HG02642 (cell line): ENCODE data around the gene DNAH6.
"Not testable (repeated sequence)": the region's sequence is repeated elsewhere in the genome, so short reads cannot be mapped to it uniquely, and the experiment has no call there.

Source experiments
- ATAC-seq: cut with Tn5 transposase; IDR thresholded peaks from one replicate; pipeline ENCODE4 v1.9.1; 2021; ENCODE audit warnings: mild to moderate bottlenecking; ENCODE audit not compliant: unreplicated experiment, poor library complexity

Gene DNAH6

DNA sequence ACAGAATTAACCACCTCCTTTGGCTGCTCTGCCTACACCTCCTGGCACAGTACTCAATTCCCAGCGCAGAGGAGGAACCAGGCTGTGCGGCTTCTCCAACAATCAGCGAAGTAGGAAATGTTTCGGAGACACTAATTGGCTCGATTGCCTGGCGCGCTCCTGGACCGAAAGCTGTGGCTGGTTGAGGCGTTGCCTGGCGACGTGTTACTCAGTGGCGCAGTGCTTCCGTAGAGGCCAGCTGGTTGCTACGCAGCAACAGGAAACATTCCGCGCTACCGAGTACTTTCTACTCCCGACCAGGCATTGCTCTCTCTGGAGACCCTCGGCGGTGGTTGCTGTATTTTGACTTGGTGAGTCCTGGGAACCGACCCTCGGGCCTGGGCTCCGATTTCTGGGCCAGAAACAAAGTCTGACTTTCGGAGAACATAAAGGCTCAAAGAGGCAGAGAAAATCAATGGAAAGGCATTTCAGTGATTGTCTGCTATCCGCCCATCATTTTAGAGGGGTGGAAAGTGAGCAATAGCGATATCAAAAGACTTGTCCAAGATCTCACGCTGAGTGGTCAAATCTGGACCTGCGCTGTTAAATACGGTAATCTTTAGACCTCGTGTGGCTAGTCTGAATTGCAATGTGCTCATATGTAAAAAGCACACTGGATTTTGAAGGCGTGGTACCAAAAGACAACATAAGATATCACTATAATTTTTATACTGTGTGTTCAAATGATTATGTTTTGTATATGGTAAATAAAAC, at the start of gene DNAH6:
Gene DNAH6 (plus strand): TSS at position 265 of the 753 bp plus-strand sequence. CDS start 1,329 bp downstream, outside the sequence.
- peak; percentile 100 for ATAC-seq

- ATAC-seq: no peak
These were observed 48.9 kb upstream of the DNAH6 start for GRCh38 chr2:84467389-84467788.

GRCh38 chr2:84472423-84472822, 43.9 kb upstream of the DNAH6 start:
- ATAC-seq: not testable (repeated sequence)

DNA sequence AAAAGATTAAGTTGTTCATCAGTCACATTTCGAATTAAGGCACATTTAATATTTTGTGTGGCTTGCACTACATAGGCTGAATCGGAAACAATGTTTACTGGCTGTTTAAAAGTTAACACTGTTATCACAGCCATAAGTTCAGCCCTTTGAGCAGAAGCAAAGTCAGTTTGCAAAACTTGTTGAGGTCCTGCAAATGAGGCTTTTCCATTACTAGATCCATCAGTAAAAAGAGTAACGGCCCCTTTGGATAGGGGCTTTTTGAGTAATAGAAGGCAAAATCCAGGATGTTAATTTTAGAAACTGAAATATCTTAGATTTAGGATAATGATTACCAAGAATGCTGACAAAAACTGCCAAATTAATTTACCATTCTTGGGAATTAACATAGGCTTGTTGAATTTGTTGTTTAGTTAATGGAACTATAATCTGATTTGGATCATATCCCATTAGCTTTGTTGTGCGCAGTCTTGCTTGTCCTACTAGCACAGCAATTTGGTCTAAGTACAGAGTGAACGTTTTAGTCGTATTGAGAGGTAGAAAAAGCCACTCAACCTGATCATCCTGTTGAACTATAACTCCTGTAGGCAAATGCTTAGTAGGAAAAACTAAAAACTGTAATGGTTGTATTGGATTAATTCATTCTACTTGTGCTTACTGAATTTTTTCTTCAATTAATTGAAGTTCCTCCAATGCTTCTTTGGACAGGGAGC, 43.3 kb upstream of the DNAH6 start:
- no peak for ATAC-seq

DNA sequence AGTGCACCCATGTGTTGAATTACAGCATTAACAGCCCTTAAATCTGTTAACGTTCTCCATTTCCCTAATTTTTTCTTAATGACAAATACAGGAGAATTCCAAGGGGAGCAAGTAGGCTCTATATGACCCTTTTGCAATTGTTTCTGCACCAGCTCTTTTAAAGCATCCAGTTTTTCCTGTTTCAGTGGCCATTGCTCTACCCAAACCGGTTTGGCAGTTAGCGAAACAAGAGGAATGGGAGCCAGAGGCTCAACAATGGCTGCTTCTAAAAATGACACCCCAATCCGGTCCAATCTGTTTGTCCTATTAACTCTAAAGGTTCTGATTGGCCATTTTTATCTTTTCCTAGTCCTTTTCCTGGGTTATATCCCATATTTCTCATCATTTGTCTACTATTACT, 42.1 kb upstream of the DNAH6 start:
- no peak for ATAC-seq

GRCh38 chr2:84477886-84478285, 38.4 kb upstream of the DNAH6 start:
- ATAC-seq: no peak

DNA sequence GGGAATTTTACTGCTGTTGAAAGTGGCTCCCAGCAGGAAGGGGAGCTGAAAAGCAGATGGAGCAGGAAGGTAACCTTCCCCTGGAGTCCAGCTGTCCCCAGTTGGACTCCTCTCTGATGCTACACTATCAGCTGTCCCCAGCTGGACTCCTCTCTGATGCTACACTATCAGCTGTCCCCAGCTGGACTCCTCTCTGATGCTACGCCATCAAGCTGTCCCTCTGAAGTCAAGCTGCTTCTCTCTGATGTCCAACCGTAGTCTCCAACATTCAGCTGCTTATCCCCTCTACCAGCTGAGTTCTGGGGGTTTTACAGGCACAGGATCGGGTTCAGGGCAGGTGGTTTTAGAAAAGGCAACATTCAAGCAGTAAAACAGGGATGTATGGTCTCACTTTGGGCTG, 37.4 kb upstream of the DNAH6 start:
- no peak for ATAC-seq

DNA sequence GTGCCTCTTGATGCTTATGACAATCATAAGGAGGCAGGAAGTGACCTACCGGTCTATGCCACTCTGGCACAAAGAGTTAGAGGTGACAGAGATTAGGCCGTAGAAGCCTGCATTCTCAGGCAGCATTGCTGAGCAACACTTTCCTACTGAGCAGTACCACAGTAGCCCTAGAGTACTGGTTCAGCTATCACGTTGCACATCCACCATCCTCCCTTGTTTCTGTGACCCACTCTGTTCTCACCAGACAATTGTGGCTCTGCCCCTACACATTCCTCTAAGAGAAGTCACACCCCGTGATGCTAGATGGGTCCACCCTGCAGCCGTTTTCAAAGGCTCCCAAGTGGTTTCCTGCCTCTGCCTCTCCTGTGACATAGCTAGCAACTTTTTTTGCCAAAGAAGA, 34.6 kb upstream of the DNAH6 start:
- ATAC-seq: no peak

GRCh38 chr2:84482603-84483002, 33.7 kb upstream of the DNAH6 start:
- no peak for ATAC-seq

GRCh38 chr2:84483320-84483719, 33.0 kb upstream of the DNAH6 start:
- no peak for ATAC-seq

DNA sequence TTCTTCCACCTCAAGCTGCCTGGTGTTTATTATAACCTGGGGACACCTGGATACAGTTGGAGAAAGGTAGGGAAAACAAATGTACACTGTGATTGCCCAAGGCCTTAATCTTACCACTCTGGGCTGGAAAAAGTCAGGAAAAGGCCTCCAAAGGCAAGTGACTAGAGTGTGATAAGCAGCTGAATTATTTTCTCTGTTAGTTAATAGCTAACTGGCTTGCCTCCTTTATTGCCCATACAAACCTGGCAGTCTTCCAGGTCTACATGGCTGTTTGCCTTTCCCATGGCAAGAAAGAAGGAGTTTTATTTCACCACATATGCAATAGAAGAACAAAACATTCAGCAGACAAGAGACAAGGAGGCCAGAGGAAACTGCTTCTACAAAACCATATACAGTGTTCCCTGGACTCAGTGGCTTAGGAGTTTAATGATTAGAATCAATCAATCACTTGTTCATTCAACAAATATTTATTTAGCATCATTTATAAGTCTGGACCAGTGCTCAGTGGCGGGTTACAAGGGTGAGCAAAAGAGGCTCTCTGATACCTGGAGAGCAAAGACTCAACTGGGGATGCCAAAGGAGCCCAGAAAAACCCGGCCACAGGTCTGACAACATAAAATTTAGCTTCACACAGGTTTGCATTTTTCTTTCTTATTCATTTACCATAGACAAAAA, 29.7 kb upstream of the DNAH6 start:
- no peak for ATAC-seq

DNA sequence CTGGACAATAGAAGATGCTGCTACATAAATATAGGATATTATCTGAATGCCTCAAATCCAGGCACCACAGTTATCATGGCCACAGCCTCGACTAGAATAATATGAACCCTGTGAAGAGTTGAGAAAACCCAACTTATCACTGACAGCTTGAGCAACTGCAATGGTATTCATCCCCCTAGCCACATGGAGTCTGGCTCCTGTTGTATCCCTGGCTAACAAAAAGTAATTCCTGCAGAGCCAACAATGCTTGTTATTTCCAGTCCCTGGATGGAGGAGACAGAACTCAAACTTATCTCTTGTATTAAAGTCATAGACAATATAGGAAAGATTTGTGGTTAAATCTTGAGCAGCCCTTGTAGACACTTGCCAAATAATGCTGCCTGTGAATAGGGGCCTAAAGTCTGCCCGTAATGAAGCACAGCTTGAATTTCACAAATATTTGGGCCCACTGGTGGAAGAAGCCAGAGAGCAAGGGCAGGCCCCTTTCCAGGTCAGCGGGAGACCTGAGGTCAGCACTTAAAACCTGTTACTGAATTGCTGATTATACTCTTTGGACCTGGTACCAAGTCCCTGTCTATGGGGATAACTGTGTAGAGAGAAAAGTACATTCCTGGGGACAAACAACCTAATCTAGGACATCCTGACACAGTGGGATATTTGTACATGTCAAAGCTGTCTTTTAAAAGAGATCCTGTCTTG, 28.9 kb upstream of the DNAH6 start:
- ATAC-seq: no peak

- ATAC-seq: no peak
These were observed 25.0 kb upstream of the DNAH6 start for GRCh38 chr2:84491256-84491655.

DNA sequence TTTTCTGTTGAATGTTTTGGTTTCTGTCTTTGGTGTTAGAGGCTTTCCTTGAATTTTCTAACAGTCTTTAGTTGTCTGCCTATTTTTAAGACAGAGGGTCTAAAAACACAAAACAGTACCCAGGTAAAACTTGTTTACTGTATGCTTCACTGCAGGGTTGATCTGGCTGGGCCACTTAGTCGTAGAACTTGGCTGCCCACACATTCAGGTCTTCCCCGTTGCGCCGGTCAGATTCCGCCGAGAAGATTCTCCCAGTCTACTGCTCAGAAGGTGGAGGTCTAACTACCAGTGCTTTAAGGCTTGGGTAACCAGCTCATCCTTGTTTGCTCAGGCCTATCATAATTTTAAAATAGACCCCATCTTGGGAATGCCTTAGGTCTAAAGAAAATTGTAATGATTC, 24.6 kb upstream of the DNAH6 start:
- no peak for ATAC-seq

DNA sequence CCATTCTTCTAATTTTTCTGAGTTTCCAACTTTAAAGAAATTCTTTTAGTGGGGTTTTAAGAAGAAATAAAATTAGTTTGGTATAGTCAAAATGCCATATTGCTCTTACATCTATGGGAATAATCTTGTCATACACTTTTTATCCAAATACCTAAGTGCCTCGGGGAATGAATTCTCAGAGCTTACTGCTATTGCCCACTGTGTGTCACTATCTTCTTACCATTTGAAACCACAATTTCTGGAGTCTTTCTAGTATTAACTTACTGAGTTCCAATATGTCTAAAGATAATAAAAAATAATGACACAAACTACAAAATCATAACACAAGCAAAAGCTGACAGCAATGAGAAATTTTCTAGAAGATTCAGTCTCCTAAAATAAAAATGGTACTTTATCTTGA, 23.7 kb upstream of the DNAH6 start:
- no peak for ATAC-seq

DNA sequence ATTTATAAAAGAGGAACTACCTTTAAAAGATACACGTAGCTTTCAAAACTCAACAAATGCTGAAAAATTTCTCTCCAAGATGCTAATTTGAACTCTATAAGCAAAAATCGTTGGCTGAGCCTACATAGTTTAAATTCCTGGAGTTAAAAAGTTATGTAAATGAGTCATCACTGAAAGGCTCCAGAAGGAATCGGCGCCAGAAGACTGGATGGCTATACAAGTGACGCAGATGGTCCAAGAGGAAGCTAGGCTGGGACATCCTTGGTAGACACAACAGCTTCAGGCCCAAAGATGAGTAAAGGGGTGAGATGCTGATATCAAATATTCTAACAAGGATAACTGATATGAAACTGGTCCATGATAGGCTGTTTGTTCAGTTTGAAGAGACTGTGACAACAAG, 22.8 kb upstream of the DNAH6 start:
- ATAC-seq: no peak

DNA sequence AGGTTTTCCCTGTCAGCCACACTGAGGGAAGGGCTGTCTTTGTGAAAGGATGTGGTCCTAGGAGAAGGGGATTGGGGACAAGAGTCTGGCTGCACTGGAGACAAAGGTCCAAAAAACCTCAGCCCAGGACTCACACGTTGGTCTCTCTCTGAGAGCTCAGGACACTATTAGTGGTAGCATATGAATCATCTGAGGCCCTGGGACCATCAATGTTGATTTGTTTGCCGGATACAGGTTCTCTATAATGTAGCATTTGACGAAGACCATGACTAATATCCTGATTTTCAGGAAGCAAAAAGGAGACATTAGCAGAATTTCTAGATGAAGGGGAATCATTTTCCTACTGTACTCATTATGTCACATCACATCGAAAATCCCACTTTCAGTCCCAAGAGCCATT, 22.2 kb upstream of the DNAH6 start:
- no peak for ATAC-seq

GRCh38 chr2:84495539-84496146, 20.7 kb upstream of the DNAH6 start:
- ATAC-seq: peak; percentile 81

- ATAC-seq: no peak
These were observed 19.9 kb upstream of the DNAH6 start for GRCh38 chr2:84496386-84496785.

- no peak for ATAC-seq
These were observed 19.0 kb upstream of the DNAH6 start for GRCh38 chr2:84497285-84497684.
